GM12873 (cell line): ENCODE measurements around the gene DGKD.

Experiments used
- CTCF ChIP-seq: IDR thresholded peaks from 2 replicates; pipeline ENCODE4 v1.5.1; 2012; ENCODE audit warnings: low read depth, mild to moderate bottlenecking, moderate library complexity, low read length, control low read depth; ENCODE audit not compliant: insufficient read depth; ENCODE audit errors: missing control alignments

The DGKD gene

GRCh38 chr2:233338812-233339368, 15.4 kb upstream of the DGKD start:
- TF ChIP-seq CTCF: no peak

GRCh38 chr2:233339427-233339826, 14.9 kb upstream of the DGKD start:
- no peak for TF ChIP-seq CTCF

- TF ChIP-seq CTCF: no peak
Observed at GRCh38 chr2:233341296-233341695, 13.0 kb upstream of the DGKD start.

DNA sequence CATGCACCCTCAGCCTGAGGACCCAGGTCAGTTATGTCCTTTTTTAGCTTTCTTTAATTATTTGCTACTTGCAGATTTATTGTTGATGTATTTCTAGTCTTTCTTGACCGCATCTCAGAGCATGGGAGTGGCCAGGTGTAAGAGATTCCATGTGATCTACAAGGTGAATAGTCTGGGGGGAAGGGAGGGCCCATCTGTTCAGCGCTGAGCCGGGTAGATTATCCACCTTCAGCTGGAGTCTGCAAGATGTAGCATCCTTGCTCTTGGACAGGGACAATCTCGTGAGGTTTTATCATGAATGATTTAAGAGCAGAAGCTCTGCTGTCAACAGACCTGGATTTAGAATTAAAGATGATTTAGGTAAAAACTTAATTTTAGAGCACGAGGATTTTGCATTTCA, 12.0 kb upstream of the DGKD start:
- no peak for TF ChIP-seq CTCF

- TF ChIP-seq CTCF: no peak
Observed at GRCh38 chr2:233343171-233343705, 11.1 kb upstream of the DGKD start.

GRCh38 chr2:233346376-233346775, 7.9 kb upstream of the DGKD start:
- TF ChIP-seq CTCF: no peak

GRCh38 chr2:233346930-233347329, 7.4 kb upstream of the DGKD start:
- TF ChIP-seq CTCF: no peak
